Bone marrow (tissue), 2 donors: ENCODE data around the gene PCDHGB5.

ENCODE experiments used
- DNase-seq, 2 donors: peaks; one replicate each; lab custom pipeline; 2025; lab: John Stamatoyannopoulos, UW

PCDHGB5 gene

DNA sequence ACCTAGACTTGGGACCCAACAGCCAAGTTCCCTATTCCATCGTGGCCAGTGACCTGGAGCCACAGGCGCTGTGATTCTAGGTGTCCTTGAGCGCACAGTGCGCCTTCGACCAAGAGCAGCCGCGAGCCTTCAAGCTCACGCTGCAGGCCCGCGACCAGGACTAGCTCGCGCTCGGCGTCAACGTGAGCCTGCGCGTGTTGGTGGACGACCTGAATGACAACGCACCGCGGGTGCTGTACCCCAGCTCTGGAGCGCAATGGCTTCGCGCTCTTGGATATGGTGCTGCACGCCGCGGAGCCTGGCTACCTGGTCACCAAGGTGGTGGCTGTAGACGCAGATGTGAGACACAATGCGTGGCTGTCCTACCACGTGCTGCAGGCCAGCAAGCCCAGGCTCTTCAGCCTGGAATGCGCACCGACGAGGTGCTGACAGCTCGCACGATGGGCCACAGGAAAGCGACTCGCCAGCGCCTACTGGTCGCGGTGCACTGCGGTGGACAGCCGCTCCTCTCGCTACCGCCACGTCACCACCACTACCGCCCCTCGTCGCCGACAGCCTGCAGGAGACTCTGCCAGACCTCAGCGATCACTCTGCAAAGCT is 43.9 kb downstream of the PCDHGB5 start:
- no peak for DNase-seq
